ENCODE results near the gene DRC3.

The DRC3 gene

GRCh38 chr17:17970699-17971430 is 1.8 kb upstream of the DRC3 start:
- no peak for DNase-seq (ENCODE audit: low read depth)

- no peak for DNase-seq (ENCODE audit: low read depth)
Observed at GRCh38 chr17:17971431-17972125, 1.1 kb upstream of the DRC3 start.

- no peak for DNase-seq (ENCODE audit: low read depth)
Observed at GRCh38 chr17:17972952-17973254, 241 bp downstream of the DRC3 start.

- DNase-seq (ENCODE audit: low read depth), result no peak
Observed at GRCh38 chr17:17975436-17975835, 2.8 kb downstream of the DRC3 start.

GRCh38 chr17:17976931-17977570 is 4.4 kb downstream of the DRC3 start:
- no peak for DNase-seq (ENCODE audit: low read depth)

GRCh38 chr17:17978481-17979424 is 6.1 kb downstream of the DRC3 start:
- DNase-seq (ENCODE audit: low read depth), result no peak

GRCh38 chr17:17979778-17980177 is 7.1 kb downstream of the DRC3 start:
- no peak for DNase-seq (ENCODE audit: low read depth)

GRCh38 chr17:17981330-17981729 is 8.7 kb downstream of the DRC3 start:
- no peak for DNase-seq (ENCODE audit: low read depth)

GRCh38 chr17:17982801-17983200 is 10.1 kb downstream of the DRC3 start:
- no peak for DNase-seq (ENCODE audit: low read depth)

GRCh38 chr17:17983376-17983775 is 10.7 kb downstream of the DRC3 start:
- DNase-seq (ENCODE audit: low read depth), result no peak

- DNase-seq (ENCODE audit: low read depth), result no peak
Observed at GRCh38 chr17:17983776-17984175, 11.1 kb downstream of the DRC3 start.

- no peak for DNase-seq (ENCODE audit: low read depth)
Observed at GRCh38 chr17:17985153-17985552, 12.5 kb downstream of the DRC3 start.

- DNase-seq (ENCODE audit: low read depth), result no peak
Observed at GRCh38 chr17:17985555-17985954, 12.9 kb downstream of the DRC3 start.

- DNase-seq (ENCODE audit: low read depth), result no peak
Observed at GRCh38 chr17:17987187-17987896, 14.7 kb downstream of the DRC3 start.

GRCh38 chr17:17987901-17988300 is 15.2 kb downstream of the DRC3 start:
- DNase-seq (ENCODE audit: low read depth), result no peak

- DNase-seq (ENCODE audit: low read depth), result no peak
Observed at GRCh38 chr17:17988427-17988945, 15.8 kb downstream of the DRC3 start.

GRCh38 chr17:17989081-17989480 is 16.4 kb downstream of the DRC3 start:
- no peak for DNase-seq (ENCODE audit: low read depth)

GRCh38 chr17:17989618-17990017 is 17.0 kb downstream of the DRC3 start:
- no peak for DNase-seq (ENCODE audit: low read depth)

GRCh38 chr17:17990282-17990681 is 17.6 kb downstream of the DRC3 start:
- no peak for DNase-seq (ENCODE audit: low read depth)

GRCh38 chr17:17993366-17993765 is 20.7 kb downstream of the DRC3 start:
- no peak for DNase-seq (ENCODE audit: low read depth)

- DNase-seq (ENCODE audit: low read depth), result no peak
Observed at GRCh38 chr17:17993852-17994251, 21.2 kb downstream of the DRC3 start.
